GM06990 (cell line): ENCODE measurements around the gene AGBL4.

Experiments
- DNase-seq: peaks from one replicate; pipeline ENCODE4 v3.0.0-alpha.2; 2011; ENCODE audit not compliant: insufficient read length; ENCODE audit errors: extremely low read depth
- H3K27me3 ChIP-seq: replicated peaks from 2 replicates; pipeline ENCODE4 v1.6.0; 2011; ENCODE audit warnings: low read length; ENCODE audit not compliant: control insufficient read depth, insufficient read depth
- H3K36me3 ChIP-seq: 2 replicates; pipeline ENCODE4 v1.5.1; 2011; ENCODE audit warnings: low read length; ENCODE audit not compliant: control insufficient read depth, insufficient read depth
- H3K4me3 ChIP-seq: replicated peaks from 2 replicates; pipeline ENCODE4 v1.5.1; 2011; ENCODE audit warnings: low read depth, mild to moderate bottlenecking, control low read depth, low read length
- CTCF ChIP-seq: IDR thresholded peaks from 2 replicates; pipeline ENCODE4 v1.5.1; 2011; ENCODE audit warnings: low read length, control low read depth, mild to moderate bottlenecking, inconsistent platforms; ENCODE audit not compliant: insufficient read depth, poor library complexity, severe bottlenecking

AGBL4 gene

DNA sequence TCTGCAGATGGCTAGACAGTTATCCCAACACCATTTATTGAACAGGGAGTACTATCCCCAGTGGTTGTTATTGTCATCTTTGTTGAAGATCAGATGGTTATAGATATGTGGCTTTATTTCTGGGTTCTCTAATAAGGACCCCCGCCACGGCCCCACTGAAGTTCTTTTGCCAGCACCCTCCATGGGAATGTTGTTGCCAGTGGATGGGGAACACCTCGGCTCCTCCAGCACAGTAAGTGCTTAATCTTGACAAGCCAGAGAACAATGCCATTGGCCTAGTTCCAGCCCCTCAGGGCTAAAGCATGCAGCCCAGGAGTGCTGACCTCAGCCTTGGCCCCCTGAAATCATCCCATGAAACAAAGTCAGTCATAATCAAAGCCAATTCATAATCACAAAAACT lies 337.6 kb downstream of the AGBL4 start:
- Histone ChIP-seq H3K36me3 (no peaks in the 10 kb centered on the region), H3K27me3 (no peaks in the 10 kb centered on the region), H3K4me3 (no peak overlapping the region)
- no peak for TF ChIP-seq CTCF
- no peak for DNase-seq

DNA sequence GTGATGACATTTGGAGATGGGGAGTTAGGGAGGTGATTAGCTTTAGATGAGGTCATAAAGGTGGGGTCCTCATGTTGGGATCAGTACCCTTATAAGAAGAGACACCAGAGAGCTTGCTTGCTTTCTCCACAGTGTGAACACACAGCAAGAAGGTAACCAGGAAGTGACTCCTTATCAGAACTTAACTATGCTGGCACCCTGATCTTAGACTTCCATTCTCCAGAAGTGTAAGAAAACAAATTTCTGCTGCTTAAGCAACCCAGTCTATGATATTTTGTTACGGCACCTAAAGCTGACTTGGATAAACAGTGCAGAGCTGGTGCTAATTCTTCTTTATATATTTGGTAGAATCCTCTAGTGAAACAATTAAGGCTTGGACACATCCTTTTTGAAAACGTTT lies 346.0 kb downstream of the AGBL4 start:
- Histone ChIP-seq H3K36me3 (no peaks in the 10 kb centered on the region), H3K27me3 (no peaks in the 10 kb centered on the region), H3K4me3 (no peak overlapping the region)
- no peak for TF ChIP-seq CTCF
- no peak for DNase-seq

GRCh38 chr1:49651136-49651535 lies 372.6 kb downstream of the AGBL4 start:
- TF ChIP-seq CTCF: no peak
- Histone ChIP-seq H3K4me3 (no peak overlapping the region), H3K27me3 (no peaks in the 10 kb centered on the region), H3K36me3 (no peaks in the 10 kb centered on the region)
- DNase-seq: no peak

DNA sequence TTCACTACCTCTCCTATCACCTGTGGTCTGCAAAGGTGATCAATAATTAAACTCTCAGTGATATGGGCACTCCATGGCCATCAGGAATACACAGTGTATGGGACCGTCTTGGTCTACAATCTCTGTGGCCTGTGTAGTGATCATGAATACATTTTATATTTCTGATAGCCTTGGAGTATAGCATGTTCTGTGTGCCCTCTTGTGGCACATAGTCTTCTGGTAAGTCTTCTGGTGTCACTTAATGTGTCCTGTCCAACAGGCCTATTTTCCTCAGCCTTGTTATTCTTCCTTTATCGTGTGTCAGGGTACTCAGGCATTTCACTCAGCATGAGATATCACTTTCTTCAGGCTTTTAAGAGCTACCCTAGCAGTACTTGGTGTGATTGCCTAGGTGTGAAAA lies 393.6 kb downstream of the AGBL4 start:
- H3K36me3 ChIP-seq: no peaks in the 10 kb centered on the region
- TF ChIP-seq CTCF: no peak
- no peak for DNase-seq
- no peak overlapping the region for H3K4me3 ChIP-seq
- no peaks in the 10 kb centered on the region for H3K27me3 ChIP-seq

DNA sequence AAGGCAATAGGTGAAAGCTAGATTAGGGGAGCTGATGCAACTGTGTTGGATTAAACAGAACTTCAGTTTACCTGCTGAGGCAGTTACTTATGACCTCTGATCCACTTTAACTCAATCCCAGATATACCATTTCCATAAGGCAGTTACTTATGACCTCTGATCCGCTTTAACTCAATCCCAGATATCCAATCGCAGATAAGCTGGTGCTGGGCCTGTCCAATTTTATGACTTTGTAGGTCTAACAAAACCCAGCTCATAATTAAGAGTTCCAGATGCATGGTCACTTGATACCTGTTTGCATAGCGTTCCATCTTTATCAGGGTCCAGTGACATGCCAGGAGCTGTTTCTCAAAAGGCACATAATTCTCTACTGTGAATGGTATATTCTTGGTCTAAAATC lies 396.0 kb downstream of the AGBL4 start:
- DNase-seq: no peak
- Histone ChIP-seq H3K4me3 (no peak overlapping the region), H3K36me3 (no peaks in the 10 kb centered on the region), H3K27me3 (no peaks in the 10 kb centered on the region)
- no peak for TF ChIP-seq CTCF

GRCh38 chr1:49626472-49626871 lies 397.3 kb downstream of the AGBL4 start:
- Histone ChIP-seq H3K36me3 (no peaks in the 10 kb centered on the region), H3K4me3 (no peak overlapping the region), H3K27me3 (no peaks in the 10 kb centered on the region)
- TF ChIP-seq CTCF: no peak
- no peak for DNase-seq
